GM18909 (cell line): ENCODE measurements around the gene CRB3.
"Not testable (repeated sequence)": the region's sequence is repeated elsewhere in the genome, so short reads cannot be mapped to it uniquely, and the experiment has no call there.

Experiments
- ATAC-seq: cut with Tn5 transposase; IDR thresholded peaks from one replicate; pipeline ENCODE4 v1.9.1; 2021; ENCODE audit warnings: mild to moderate bottlenecking; ENCODE audit not compliant: unreplicated experiment, poor library complexity

CRB3 gene, protein sequence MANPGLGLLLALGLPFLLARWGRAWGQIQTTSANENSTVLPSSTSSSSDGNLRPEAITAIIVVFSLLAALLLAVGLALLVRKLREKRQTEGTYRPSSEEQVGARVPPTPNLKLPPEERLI

DNA sequence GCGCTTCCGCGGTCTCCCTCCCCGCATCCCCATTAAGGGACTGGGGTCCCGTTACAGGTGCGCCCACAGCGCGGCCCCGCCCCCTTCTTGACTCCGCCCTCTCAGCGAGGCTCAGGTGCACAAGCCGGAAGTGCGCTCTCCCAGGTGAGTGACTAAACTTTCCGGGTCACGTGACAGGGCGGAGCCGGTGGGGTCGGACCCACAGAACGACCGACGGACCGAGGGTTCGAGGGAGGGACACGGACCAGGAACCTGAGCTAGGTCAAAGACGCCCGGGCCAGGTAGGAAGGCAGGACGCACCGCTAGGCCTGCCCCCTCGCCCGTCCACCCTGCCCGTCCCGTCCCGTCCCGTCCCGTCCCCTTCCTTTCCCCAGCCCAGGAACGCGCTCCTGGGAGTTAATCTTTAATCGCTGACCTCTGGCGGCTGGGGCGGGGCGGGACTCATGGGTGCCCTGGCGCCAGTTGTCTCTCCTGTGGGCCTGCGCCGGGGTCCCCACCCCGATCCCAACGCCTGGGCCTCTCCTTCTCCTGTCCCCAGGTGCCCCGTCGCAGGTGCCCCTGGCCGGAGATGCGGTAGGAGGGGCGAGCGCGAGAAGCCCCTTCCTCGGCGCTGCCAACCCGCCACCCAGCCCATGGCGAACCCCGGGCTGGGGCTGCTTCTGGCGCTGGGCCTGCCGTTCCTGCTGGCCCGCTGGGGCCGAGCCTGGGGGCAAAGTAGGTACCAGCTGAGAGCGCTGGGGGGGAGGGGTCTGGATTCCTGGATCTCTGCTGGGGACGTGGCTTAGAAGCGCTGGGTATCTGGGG lies at the start of gene CRB3:
Gene CRB3, plus strand, starts transcription at position 202 of the 804 bp plus-strand sequence. Its CDS starts 431 bp downstream, at position 633.
- ATAC-seq: no peak

DNA sequence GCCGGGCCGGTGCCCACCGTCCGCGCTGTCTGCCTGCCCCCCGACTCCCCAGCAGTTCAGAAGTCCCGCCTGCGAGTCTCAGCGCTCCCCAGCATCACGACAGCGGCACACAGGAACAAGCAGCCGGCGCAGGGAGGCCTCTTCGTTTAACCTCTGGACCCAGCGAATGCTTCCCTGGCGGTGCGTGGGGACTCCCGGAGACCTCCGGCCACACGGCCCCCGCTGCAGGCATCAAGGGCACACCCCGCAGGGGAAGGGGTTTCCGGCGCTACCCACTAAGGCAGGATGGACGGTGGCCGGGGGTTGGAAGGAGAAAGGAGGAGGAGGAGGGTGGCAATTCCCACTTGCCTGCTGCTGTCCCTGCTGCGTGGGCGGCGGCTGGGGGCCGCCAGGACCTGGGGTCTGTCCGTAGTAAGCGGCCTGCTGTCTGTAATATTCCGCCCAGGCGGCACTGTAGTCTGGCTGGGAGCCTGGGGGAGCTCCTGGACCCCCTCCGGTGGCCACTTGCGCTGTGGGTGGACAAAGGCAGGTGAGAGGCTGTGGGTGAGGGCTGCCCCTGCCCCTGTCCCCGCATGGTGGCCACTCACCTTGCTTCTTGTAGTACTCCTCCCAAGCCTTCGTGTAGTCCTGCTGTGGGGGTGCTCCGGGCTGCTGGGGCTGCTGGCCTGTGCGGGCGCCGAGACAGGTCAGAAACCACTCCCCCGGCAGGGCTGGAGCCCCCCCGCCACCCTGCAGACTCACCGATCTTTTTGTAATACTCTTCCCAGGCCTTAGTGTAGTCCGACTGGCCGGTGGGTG lies 49.1 kb upstream of the CRB3 start:
- no peak for ATAC-seq

GRCh38 chr19:6415591-6416190 lies 48.4 kb upstream of the CRB3 start:
- ATAC-seq: no peak

GRCh38 chr19:6416658-6417405 lies 47.2 kb upstream of the CRB3 start:
- ATAC-seq: no peak

DNA sequence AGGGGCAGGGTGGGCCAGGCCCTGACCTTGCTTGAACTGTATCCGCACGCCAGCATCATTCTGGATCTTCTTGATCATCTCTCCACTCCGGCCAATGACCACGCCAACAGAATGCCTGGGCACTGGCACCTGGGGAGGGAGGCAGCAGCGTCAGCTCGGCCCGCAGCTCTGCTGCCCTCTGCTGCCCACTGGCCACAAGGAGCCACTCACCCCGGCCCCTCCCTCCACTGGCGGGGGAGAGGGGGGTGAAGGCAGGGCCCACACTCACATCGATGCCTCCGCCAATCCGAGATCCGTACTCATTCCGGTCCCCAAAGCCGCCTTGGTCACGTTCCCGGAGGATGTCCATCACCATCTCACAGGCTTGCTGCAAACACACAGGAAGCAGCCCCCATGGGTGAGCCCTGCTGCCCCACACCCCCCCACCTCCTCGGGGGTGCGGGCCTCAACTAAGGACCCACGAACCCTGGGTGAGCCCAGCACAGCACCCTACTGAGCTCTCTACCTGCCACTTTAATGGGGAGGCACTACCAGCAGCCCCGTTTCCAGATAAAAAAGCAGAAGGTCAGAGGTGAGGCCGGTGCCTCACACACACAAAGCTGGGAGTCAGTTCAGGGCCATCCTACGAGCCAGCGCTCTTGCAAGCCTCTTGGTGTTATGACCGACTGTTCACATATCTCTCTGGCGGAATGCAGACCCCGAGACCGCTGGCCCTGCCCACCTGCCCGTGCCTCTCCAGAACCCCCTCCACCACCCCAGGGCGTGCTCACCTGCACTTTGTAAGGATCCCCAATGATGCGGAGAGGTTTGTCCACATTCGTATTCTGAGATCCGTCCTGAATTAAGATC lies 46.1 kb upstream of the CRB3 start:
- ATAC-seq: no peak

DNA sequence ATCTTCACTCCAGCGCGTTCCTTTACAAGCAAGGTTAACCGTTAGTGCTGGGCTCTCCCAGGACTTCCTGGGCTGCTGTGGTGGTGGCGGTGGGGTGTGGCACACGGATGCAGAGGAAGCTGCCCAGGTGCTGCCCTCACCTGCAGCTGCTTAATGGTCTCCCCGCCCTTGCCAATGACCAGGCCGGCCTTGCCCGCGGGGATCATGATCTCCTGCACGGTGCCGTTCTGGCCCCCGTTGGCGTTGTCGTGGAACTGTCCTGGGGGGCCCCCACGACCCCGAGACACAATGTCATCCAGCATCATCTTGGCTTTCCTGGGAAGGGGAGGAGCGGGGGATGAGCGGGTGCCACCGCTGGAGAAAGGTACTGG lies 45.5 kb upstream of the CRB3 start:
- no peak for ATAC-seq

- no peak for ATAC-seq
These were observed 42.7 kb upstream of the CRB3 start for GRCh38 chr19:6421075-6422014.

GRCh38 chr19:6423499-6424194 lies 40.4 kb upstream of the CRB3 start:
- ATAC-seq: no peak

DNA sequence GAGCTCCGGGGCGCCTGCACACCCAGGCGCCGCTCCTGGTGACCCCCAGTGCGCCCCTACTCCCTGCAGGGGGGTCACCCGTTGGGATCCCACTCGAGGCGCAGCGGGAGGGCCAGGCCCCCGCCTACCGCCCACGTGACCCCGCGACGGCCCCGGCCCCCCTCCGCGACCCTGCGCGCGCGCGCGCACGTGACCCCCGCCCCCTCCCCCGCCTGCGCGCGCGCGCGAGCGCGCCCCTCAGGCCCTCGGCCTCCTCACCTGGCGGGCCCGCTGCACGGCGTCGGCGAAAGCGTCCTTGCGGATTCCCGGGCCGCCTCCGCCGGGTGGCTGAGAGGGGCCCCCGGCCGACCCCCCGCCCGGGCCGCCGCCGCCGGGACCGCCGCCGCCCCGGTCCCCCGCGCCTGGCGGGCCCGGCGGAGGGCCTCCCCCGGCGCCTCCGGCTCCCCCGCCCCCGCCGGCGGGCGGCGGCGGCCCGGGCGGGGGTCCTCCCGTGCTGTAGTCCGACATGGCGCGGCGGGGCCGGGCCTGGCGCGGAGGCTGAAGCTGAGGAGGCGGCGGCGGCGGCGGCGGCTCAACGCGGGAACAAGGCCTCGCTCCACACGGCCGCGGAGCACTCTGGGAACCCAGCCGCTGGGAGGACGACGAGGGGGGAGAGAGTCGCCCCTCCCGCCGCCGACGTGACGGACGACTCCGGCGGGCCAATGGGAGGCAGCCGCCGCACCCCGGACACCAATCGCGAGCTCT lies 39.7 kb upstream of the CRB3 start, which contains the start of gene KHSRP:
Gene KHSRP, minus strand, starts transcription at position 617 of the 744 bp plus-strand sequence. Its CDS starts 110 bp downstream, at position 507.
- ATAC-seq: no peak

DNA sequence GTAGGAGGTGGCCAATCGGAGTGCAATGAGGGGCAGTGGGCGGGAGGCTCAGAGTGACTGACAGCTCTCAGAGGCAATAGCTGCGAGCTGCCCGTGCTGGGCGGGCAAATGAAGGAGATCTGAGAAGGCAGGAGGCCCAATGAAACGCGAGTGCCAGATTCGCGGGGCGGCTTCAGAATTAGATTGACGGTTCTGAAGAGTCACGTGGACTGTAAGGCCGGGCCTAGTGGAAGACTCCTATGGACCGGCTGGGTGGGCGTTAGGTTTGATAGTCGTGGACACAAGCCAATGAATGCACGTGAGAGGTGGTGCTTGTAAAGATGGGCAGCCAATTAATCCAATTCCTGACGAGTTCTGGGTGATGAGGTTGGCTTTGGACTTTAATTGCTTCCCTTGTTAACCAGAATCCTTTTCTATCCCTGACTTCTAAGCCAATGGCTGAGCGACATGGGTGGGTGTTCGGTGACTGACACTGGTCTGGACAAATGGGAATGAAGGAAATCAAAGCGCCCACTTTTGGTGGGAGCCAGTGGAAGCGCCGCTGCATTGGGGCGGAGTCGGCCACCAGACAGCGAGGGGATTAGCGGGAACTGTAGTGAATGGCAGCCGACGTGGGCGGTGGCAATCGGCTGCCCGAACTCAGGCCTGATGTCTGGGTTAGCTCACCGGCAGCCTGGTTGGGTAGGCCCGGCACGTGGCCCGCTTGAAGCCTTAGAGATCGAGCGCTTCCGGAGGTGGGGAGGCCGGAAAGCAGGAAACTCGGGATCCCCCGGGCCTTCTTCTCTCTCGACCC lies 38.9 kb upstream of the CRB3 start:
- ATAC-seq: peak; percentile 88

DNA sequence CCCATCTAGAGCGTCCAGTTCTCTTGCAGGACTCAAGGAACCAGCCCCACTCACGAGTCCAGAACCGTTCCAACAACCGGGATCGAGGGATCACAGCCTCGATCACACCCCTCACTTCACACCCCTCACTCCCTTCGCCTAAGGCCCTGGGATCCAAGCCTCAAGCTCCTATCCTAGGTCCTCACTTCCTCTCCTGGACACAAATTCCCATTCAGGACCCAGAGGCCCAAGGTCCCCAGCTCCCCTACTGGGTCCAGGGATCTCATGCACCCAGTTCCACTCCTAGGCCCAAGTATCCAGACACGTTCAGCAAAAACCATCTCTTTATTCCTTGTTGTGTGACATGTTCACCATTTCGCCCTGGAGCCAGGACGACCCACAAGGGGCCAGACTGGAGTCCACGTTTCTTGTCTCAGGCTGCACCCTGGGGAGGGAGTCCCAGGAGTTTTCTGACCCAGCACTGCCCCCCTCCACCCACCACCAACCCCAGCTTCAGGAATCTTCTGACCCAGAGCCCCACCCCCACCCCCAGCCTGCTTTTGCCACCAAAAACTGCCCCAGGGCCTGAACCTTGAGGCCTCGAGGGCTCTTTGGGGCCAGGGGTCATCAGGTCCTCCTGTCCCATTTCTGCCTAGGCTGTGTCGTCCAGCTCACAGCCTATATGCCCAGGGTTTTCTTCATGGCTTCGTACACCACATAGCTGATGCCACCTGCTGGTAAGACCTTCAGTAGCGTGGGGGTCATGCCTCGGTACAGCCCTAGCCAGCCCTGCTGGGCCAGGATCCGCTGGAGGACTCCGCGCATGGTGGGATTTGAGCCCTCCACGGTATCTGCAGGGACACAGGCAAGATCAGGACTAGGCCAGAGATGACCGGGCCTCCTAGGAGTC lies 38.1 kb upstream of the CRB3 start:
- no peak for ATAC-seq

DNA sequence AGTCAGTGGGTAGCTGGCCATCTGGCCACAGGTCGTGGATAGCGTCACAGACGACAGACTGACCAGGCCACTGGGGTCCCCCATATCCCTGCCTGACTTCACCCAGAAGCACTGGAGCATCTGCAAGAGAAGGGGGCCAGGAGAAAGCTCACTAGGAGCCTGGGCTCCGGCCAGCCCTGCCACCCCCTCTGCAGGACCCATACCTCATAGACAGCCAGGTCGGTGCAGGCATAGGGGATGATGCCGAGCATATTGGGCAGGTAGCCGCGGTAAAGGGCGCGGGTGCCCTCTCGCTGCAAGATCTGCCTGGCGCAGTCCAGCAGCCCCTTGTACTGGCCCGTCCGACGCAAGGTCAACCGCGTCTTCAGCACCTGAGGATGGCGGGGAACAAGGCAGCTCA lies 36.9 kb upstream of the CRB3 start:
- no peak for ATAC-seq

GRCh38 chr19:6428692-6429418 lies 35.2 kb upstream of the CRB3 start:
- ATAC-seq: not testable (repeated sequence)

DNA sequence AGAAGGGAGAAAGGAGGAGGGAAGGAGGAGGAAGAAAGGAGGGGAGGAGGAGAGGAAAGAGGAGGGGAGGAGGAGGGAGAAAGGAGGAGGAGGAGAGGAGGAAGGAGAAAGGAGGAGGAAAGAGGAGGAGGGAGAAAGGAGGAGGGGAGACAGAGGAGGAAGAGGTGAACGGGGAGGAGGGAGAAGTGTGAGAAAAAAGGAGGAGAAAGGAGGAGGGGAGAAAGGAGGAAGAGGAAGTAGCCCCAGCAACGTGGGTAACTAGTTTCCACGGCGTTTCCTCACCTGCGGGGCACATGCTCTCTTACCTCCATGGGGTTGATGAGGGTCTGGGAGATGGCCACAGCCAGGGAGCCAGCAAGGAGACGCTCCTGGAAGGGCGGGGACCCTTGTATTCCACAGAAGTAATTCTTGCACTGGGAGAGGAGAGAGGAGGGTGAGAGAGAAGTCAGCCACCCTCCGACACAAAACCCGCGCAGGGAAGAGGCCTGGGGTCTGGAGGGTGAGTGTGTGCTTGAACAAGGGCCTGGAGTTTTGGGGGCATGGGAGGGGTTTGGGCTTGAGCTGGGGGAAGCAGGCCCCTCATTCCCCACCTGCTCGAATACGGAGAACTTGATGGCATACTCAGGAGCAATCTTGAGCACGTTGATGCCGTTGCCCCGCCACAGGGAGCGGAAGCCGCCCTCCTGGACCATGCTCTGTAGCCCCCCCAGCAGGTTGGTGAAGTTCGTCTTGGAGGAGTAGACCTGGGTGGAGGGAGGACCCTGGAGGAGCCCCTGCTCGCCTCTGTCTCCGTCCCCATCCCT lies 34.5 kb upstream of the CRB3 start:
- no peak for ATAC-seq
